HepG2 (cell line): Measurements from ENCODE around the gene NDUFB10. TPM values are rescaled to one million over a fixed set of nuclear protein-coding genes. Genes with fewer than 3 reads are reported as not detected.
A peak's percentile ranks its signal among the peaks of the same experiment; 100 is the strongest.

Experiments
- ATAC-seq: fragments of 200-7000 bp; cut with Tn5 transposase; 3 replicates; pipeline ENCODE4 v1.9.1; 2020; ENCODE audit warnings: mild to moderate bottlenecking, moderate library complexity
- BruUV-seq: library from RNA; stranded (reverse); fragments of 400-500 nt; replicated peaks from 2 replicates; lab custom pipeline; 2021; lab: Mats Ljungman, UMichigan
- CTCF ChIA-PET: fragments of 300-600 bp; formaldehyde crosslinking; extraction: SDS; loops from one replicate; lab custom pipeline; 2021; ENCODE audit warnings: low total read pairs, inconsistent platforms, low intra/inter-chr PET ratio; lab: Yijun Ruan, JAX
- POLR2A ChIA-PET: fragments of 350-600 bp; sonication (Branson Sonifier 250); formaldehyde crosslinking; loops from one replicate; lab custom pipeline; 2020; ENCODE audit warnings: antibody characterized with exemption, inconsistent platforms; lab: Yijun Ruan, JAX
- DNase-seq: peaks from one replicate; pipeline ENCODE4 v3.0.0-alpha.2; 2015; ENCODE audit warnings: low spot score
- FAIRE-seq: peaks from 3 replicates; lab custom pipeline; 2011; peaks lifted over from hg19 to GRCh38; lab: Jason Lieb, UNC
- H2AFZ ChIP-seq: one replicate; pipeline ENCODE4 v1.6.1; 2011; ENCODE audit warnings: low read length, inconsistent platforms
- H3K27ac ChIP-seq: fragments of 300-600 bp; 3 replicates; pipeline ENCODE4 v1.8.0; 2011; ENCODE audit warnings: mixed run types, mild to moderate bottlenecking, mixed read lengths, low read length, inconsistent platforms; ENCODE audit not compliant: insufficient read depth; ENCODE audit errors: extremely low read length
- H3K27me3 ChIP-seq, 2 experiments: fragments of 200-600 bp in 1 of 2; 2 replicates in 1 of 2; 3 replicates in 1 of 2; pipeline versions ENCODE4 v1.6.0 to v1.8.0; 2011; ENCODE audit warnings: low read length in 2 of 2, mild to moderate bottlenecking in 2 of 2, moderate library complexity in 2 of 2, inconsistent platforms in 1 of 2; ENCODE audit not compliant: insufficient read depth in 2 of 2, control insufficient read depth in 1 of 2
- H3K36me3 ChIP-seq, 2 experiments: fragments of 200-600 bp in 1 of 2; replicated peaks in 1 of 2; 2 replicates in 1 of 2; 3 replicates in 1 of 2; pipeline versions ENCODE4 v1.5.1 to v1.8.0; 2011; ENCODE audit warnings: low read length in 2 of 2, inconsistent platforms in 1 of 2; ENCODE audit not compliant: insufficient read depth in 2 of 2, control insufficient read depth in 1 of 2
- H3K4me1 ChIP-seq: 2 replicates; pipeline ENCODE4 v1.5.1; 2012; ENCODE audit warnings: low read length, inconsistent platforms; ENCODE audit not compliant: insufficient read depth
- H3K4me2 ChIP-seq: 2 replicates; pipeline ENCODE4 v1.6.0; 2011; ENCODE audit warnings: low read depth, low read length, inconsistent platforms
- H3K4me3 ChIP-seq, 3 experiments: fragments of 200-600 bp in 1 of 3; sonication (generic), shearing (Covaris generic) in 1 of 3; replicated peaks in 1 of 3; 2 replicates each; pipeline ENCODE4 v1.5.1; 2011 to 2016; ENCODE audit warnings: low read length in 3 of 3, inconsistent platforms in 2 of 3, low read depth in 2 of 3, mild to moderate bottlenecking in 2 of 3, control low read depth in 1 of 3, mixed read lengths in 1 of 3; ENCODE audit not compliant: insufficient read depth in 1 of 3
- H3K79me2 ChIP-seq: one replicate; pipeline ENCODE4 v1.6.1; 2011; ENCODE audit warnings: low read length, inconsistent platforms; ENCODE audit not compliant: insufficient read depth
- H3K9ac ChIP-seq: 2 replicates; pipeline ENCODE4 v1.6.0; 2011; ENCODE audit warnings: mild to moderate bottlenecking, low read depth, low read length, inconsistent platforms; ENCODE audit not compliant: insufficient read depth
- H3K9me3 ChIP-seq: 2 replicates; pipeline ENCODE4 v1.5.1; 2012; ENCODE audit warnings: mild to moderate bottlenecking, low read length
- H4K20me1 ChIP-seq: 2 replicates; pipeline ENCODE4 v1.6.0; 2011; ENCODE audit warnings: inconsistent platforms, mild to moderate bottlenecking, low read length, moderate library complexity; ENCODE audit not compliant: insufficient read depth
- NAIF1 ChIP-seq: sonication (generic); formaldehyde crosslinking; IDR thresholded peaks from 2 replicates; pipeline ENCODE4 v1.5.0; 2020; ENCODE audit warnings: mild to moderate bottlenecking, missing genetic modification reagents, borderline replicate concordance
- NFE2L2 ChIP-seq: fragments of 150-350 bp; IDR thresholded peaks from 2 replicates; pipeline ENCODE4 v1.6.1; 2014; ENCODE audit warnings: low read length
- SALL1 ChIP-seq: sonication (generic); formaldehyde crosslinking; IDR thresholded peaks from 2 replicates; pipeline ENCODE4 v1.8.0; 2022; ENCODE audit warnings: mild to moderate bottlenecking, missing genetic modification reagents
- SNAPC4 ChIP-seq: sonication (generic); formaldehyde crosslinking; IDR thresholded peaks from 2 replicates; pipeline ENCODE4 v1.4.0; 2020; ENCODE audit warnings: mild to moderate bottlenecking, missing genetic modification reagents
- ZNF235 ChIP-seq: sonication (generic); formaldehyde crosslinking; IDR thresholded peaks from 2 replicates; pipeline ENCODE4 v1.8.1; 2023; ENCODE audit warnings: mild to moderate bottlenecking, missing genetic modification reagents, borderline replicate concordance
- ZNF256 ChIP-seq: sonication (generic); formaldehyde crosslinking; conservative IDR thresholded peaks from 2 replicates; pipeline ENCODE4 v1.4.0; 2020; ENCODE audit warnings: missing genetic modification reagents
- ZNF350 ChIP-seq: sonication (generic); formaldehyde crosslinking; IDR thresholded peaks from 2 replicates; pipeline ENCODE4 v1.4.0; 2020; ENCODE audit warnings: mild to moderate bottlenecking, low read depth, missing genetic modification reagents, borderline replicate concordance
- ZNF431 ChIP-seq: sonication (generic); formaldehyde crosslinking; IDR thresholded peaks from 2 replicates; pipeline ENCODE4 v1.9.0; 2022; ENCODE audit warnings: missing genetic modification reagents, low read depth, mild to moderate bottlenecking, borderline replicate concordance
- ZNF503 ChIP-seq: sonication (generic); formaldehyde crosslinking; IDR thresholded peaks from 2 replicates; pipeline ENCODE4 v1.4.0; 2020; ENCODE audit warnings: missing genetic modification reagents
- ZNF773 ChIP-seq: sonication (generic); formaldehyde crosslinking; IDR thresholded peaks from 2 replicates; pipeline ENCODE4 v1.4.0; 2020; ENCODE audit warnings: missing genetic modification reagents, borderline replicate concordance
- WGBS: methylation state at CpG from one replicate; pipeline ENCODE4 v1.1.6; 2017; ENCODE audit warnings: low lambda C conversion rate; 5-methylcytosine and 5-hydroxymethylcytosine counted together
- in situ Hi-C: cut with HindIII; loops from 2 replicates; pipeline ENCODE4 v1.10.0; 2017; ENCODE audit warnings: low pct_unique_long_range_greater_than_20kb; ENCODE audit not compliant: extremely low pct_ligation_motif_present
- intact Hi-C: fragments of 100-400 bp; cut with micrococcal nuclease; formaldehyde crosslinking; loops from one replicate; pipeline ENCODE4 v1.10.0; 2022; ENCODE audit not compliant: unreplicated experiment
- polyA plus RNA-seq, 8 experiments: library from polyadenylated mRNA; depleted of rRNA in 3 of 8; stranded (reverse) in 7 of 8; unstranded in 1 of 8; fragments of >200 nt; fragmentation: Illumina TruSeq in 4 of 8; extraction: Trizol in 4 of 8; gene quantifications; 2 replicates each; pipeline versions ENCODE4 v1.2.1 to v1.2.3, GENCODE V29; 2011 to 2016; ENCODE audit warnings: low read depth in 4 of 8, missing spikeins in 1 of 8, mixed read lengths in 1 of 8; ENCODE audit not compliant: insufficient read depth in 1 of 8
- total RNA-seq, 5 experiments: library from RNA; depleted of rRNA; stranded (reverse); fragments of >200 nt; fragmentation: Illumina TruSeq; extraction: Trizol; gene quantifications; 2 replicates each; pipeline ENCODE4 v1.2.3, GENCODE V29; 2016; ENCODE audit warnings: low read depth in 1 of 5

Gene NDUFB10
- total and polyA plus RNA-seq, 2 of the 13 experiments (the other 11 are each of a cell fraction or from before 2014, with no cell fraction given) = 68.6 to 157 TPM

GRCh38 chr16:1941162-1942046 is 17.9 kb upstream of the NDUFB10 start (continued):
- TF ChIP-seq ZNF431 (0 out of 2 replicates have a peak, but pooled peaks have one; percentile 32), SNAPC4 (CRISPR knock-in tag) (peak; percentile 13; the same call in 1 of the 2 replicates), SALL1 (peak; percentile 43; the same call in 1 of the 2 replicates)

GRCh38 chr16:1942047-1942809 is 17.1 kb upstream of the NDUFB10 start:
- BruUV-seq = TSS peak; percentile 59
- H3K9me3 ChIP-seq = no peaks in the 10 kb centered on the region
- ATAC-seq (no peak), FAIRE-seq (no peak), DNase-seq (no peak)
- H3K4me3 ChIP-seq = peak overlapping the region; percentile 93 to 97 (median 96)
- no peak overlapping the region for H2AFZ ChIP-seq
- H3K4me2 ChIP-seq = peak overlapping the region; percentile 96
- ChIA-PET CTCF (no interaction called here), POLR2A (interaction anchor here (0.9 to 5.8 kb wide), 19 partner anchors 9 to 963 kb away, joined by 3 to 139 read pairs (median 8); partner anchors contain the start of genes FAHD1, GFER, HAGH and IGFALS)
- H3K27me3 ChIP-seq = peaks cover 0 to 5% of the 10 kb centered on the region in 2 experiments; a peak in 1 of 5 replicates
- intact Hi-C loops (no loop called here), in situ Hi-C loops (no loop called here)
- peaks cover 7 to 21% of the 10 kb centered on the region in 2 experiments; a peak in 3 of 5 replicates for H3K36me3 ChIP-seq
- peak overlapping the region; percentile 96 for H3K27ac ChIP-seq
- H3K9ac ChIP-seq = peak overlapping the region; percentile 90
- no peaks in the 10 kb centered on the region; the same call in 1 of the 2 replicates for H4K20me1 ChIP-seq
- peaks cover 26% of the 10 kb centered on the region for H3K79me2 ChIP-seq
- WGBS = 0% methylated on average over 2 of the region's 17 CpGs
- peaks cover 76% of the 10 kb centered on the region for H3K4me1 ChIP-seq
- TF ChIP-seq NFE2L2 = peak; percentile 24; the same call in 1 of the 2 replicates
- no peak for TF ChIP-seq ZNF350
- TF ChIP-seq ZNF503 (CRISPR knock-in tag) = 0 out of 2 replicates have a peak, but pooled peaks have one; percentile 19
- TF ChIP-seq ZNF773 (CRISPR knock-in tag) = 0 out of 2 replicates have a peak, but pooled peaks have one; percentile 8
- no peak for TF ChIP-seq ZNF235 (CRISPR knock-in tag)
- 0 out of 2 replicates have a peak, but pooled peaks have one; percentile 39 for TF ChIP-seq ZNF256 (CRISPR knock-in tag)
- TF ChIP-seq NAIF1 (CRISPR knock-in tag) = 0 out of 2 replicates have a peak, but pooled peaks have one; percentile 3
